Occipital lobe (tissue), 2 donors: Measurements from ENCODE around the gene MARCHF10. TPM values are rescaled to one million over a fixed set of nuclear protein-coding genes. Genes with fewer than 3 reads are reported as not detected.
"Not testable (repeated sequence)": the region's sequence is repeated elsewhere in the genome, so short reads cannot be mapped to it uniquely, and the experiment has no call there.

ENCODE experiments used
- DNase-seq: peaks from one replicate; lab custom pipeline; 2025; lab: John Stamatoyannopoulos, UW
- total RNA-seq: library from RNA; depleted of rRNA; stranded (reverse); fragments of >200 nt; gene quantifications from one replicate; pipeline ENCODE4 v1.2.3, GENCODE V29; 2014

The MARCHF10 gene
- total RNA-seq, 1 donor from 2014 or later: 0.62 TPM

DNA sequence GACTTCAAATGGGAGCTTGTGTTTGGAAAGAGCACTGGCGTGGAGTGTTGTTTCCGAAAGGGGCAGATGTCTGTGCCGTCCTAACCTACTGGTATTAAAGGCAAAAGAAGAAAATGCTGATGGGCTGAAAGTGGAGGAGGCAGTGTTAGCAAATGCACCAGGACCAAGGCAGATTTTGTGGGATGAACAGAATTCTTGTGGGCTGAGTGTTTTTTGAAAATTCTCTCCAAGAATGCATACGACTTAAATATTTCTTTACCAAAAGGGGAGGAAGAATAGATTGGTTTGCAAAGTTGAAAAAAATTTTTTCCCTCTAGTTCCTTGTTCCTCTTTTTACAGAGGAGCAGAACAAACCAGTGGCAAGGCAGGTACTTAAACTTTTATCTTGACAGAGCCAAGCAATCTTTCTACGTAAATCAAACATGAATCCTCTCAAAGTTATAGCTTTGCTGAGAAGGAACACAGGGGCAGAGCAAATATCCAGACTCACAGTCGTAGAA is 16.8 kb downstream of the MARCHF10 start:
- no peak for DNase-seq

- DNase-seq: no peak
These were observed 17.5 kb downstream of the MARCHF10 start for GRCh38 chr17:62790564-62790986.

DNA sequence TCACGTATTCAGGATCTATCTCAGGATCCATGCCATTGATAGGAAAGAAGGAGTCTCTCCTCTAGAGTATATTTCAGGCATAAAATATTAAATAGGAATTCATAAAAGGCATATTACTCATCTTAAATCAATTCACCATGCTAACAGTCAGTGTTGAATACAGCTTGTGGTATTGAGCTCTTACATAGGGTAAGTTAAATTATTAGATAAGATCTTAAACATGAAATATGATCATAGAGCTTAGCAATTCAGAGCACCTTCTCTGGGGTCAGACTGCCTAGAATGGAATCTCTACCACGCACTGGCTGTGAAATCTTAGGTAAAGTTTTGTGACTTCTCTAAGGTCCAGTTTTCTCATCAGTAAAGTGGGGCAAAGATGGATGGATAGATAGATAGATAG is 20.7 kb downstream of the MARCHF10 start:
- DNase-seq: no peak

DNA sequence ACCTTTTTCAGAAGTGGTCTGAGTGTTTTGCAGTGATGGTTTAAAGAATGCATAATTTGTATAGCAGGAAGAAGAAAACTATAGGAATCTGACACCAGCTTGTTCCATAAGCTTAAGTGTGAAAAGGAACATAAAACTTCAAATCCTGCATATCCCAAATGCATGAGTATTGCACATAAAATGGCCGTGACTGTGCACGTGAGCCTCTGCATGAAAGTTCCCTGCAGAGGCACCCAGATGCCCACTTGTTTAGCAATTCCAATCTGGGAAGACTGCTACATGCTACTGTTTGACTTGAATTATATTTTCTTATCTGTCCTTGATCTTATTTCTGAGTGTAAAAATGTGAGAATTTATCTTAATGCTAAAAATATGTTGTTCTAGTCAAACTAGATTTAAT is 21.5 kb downstream of the MARCHF10 start:
- DNase-seq: no peak

GRCh38 chr17:62785983-62786382 is 22.1 kb downstream of the MARCHF10 start:
- not testable (repeated sequence) for DNase-seq

DNA sequence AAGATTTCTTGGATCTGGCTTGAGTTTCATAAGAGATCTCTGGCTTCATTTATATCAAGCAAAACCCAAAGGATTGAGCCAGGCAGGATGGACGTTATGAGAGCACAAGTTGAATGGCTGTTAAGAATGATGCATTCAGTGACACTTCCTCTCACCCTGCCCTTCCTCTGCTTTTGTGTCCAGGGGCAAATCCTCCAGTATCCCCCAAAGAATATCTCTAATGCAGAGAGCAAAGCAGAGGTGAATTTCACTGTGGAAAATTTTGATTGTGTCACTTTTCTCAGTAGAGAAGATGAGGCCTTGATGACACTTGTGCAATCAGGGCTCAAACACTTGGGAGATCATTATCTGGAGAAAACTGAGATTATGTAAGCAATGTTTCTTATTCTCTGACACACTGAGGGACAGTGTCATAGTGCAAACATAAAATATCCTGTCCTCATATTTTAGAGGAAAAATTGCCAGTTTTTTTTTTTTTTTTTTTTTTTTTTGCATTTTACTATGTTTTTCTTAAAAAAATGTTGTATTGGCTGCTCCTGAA is 25.3 kb downstream of the MARCHF10 start:
- DNase-seq: no peak

DNA sequence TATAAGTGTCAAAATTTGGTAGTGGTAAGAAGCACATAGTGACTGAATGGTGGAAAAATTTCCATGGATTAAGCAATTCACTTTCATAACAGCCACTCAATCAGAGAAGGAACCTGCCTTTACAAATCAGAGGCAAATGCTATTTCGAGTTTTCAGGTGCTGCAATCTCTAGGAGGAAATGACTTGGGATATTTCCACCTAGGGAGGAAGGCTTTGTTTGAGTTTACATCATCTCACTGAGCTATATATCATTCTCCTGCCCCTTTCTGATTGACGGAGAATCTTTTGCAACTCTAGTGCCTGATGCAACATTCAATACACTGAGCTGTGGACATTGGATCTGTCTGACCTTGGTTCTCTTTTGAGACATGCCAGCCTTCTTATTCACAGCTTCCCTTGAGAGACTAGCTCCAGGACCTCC is 26.3 kb downstream of the MARCHF10 start:
- no peak for DNase-seq

- no peak for DNase-seq
These were observed 26.8 kb downstream of the MARCHF10 start for GRCh38 chr17:62781356-62781755.

DNA sequence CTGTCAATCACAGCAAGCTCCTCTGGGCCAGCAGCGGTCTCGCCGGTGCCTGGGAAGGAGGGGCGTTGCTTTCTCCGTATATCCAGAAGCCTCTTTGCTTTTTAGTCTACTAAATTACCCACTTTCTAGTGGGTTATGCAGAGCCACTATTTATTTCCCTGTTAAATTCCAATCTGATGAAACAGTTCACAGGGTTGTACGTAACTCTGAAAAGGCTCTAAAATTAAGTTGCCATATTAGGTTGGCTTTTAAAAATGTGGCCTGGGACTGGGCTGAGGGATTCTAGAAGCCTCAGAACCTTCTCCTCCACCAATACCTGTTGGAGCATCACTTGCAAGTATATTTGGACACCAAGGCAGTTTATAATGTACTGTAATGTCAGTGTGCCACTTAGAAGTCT is 27.2 kb downstream of the MARCHF10 start:
- DNase-seq: no peak

DNA sequence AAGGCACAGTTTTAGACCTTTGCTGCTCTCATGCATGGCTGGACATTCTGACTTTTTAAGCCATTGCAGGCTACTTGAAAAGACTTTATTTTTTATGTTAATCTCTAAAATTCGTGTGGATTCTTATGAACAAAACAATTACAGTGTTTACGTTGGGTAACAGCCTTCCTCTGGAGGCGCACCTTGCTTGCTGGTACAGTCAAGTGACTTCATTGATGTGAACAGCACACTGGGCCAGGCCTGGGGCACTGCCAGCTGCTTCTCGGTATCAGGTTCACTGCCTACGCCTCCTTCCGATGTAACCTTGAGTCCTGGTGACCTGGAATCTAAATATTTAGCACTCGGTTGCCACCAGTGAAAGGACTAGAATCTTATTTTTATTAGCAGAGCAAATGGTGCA is 27.8 kb downstream of the MARCHF10 start:
- DNase-seq: no peak

DNA sequence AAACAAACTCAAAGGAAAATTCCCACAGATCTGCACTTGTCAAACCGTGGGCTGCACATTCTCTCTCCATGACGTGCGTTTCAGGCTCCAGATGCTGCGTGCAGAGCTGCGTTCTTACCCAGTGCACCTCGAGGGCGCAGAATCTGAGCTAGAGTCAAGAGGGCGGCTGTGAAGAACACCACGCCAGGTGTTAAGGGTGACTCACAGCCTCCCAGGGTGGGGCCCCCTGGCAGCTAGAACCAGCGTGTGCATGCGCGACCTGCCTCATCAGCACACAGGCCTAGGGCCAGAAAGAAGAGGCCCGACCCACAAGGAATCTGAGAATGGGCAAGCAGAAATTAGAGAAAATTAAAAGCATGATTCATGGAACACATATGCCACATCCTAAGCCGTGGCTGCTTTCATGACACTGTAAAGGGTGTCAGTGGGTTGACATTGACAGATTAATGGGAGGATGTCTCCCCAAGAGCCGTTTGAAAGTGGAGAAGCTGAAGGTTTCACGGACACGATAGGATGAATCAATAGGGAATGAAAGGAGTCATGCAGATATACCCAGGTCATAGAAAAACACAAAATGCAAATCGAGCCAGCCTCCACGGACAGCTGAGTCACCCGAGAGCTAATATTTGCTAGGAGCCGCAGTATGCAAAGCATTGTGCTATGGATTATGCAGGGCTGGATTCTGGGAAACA is 29.0 kb downstream of the MARCHF10 start:
- no peak for DNase-seq

DNA sequence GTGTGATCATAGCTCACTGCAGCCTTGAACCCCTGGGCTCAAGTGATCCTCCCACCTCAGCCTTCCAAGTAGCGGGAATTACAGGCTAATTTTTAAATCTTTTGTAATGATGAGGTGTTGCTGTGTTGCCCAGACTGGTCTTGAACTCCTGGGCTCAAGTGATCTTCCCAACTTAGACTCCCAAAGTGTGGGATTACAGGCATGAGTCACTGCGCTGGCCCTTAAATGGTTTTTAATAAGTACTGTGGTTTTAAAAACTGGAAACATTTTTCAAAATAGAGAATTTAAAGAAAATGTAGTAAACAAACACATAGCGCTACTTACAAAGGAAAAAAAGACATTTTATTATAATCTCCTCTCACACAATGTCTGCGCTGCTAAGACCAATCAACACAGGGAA is 32.2 kb downstream of the MARCHF10 start:
- DNase-seq: no peak

- no peak for DNase-seq
These were observed 33.8 kb downstream of the MARCHF10 start for GRCh38 chr17:62774338-62774737.

- no peak for DNase-seq
These were observed 40.1 kb downstream of the MARCHF10 start for GRCh38 chr17:62767997-62768396.

DNA sequence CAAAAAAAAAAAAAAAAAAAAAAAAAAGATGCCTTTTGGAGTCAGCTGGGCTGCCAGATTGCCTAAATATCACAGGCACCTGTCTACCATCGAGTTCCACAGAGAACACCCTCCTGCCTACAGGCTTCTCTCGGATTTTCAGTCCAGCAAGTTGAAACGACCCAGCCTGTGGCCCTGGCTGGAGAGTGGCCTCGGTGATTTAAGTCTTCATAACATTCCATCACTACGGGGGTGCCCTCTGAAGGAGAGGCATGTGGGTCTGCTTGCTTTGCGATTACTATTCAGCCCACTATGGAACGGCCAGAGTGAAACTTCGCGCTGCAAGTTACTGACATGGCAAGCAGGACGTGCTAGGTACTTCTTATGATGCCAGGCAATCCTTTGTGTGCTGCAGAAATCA is 42.8 kb downstream of the MARCHF10 start:
- DNase-seq: no peak

- DNase-seq: no peak
These were observed 44.1 kb downstream of the MARCHF10 start for GRCh38 chr17:62763891-62764600.

- no peak for DNase-seq
These were observed 46.2 kb downstream of the MARCHF10 start for GRCh38 chr17:62761884-62762283.

DNA sequence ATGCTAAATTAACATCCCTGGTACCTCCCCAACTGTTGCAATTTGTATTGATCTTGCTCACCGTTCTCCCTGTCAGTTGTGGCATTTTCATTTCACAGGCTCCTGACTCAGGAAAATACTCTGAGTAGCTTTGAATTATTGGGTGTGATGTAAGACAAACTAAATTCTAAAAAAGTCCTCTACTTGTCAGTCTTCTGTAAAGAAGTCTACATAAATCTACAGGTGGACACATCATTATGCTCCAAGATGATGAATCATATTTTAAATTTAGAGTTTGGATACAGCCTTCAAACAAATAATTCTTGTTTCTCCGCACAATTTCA is 47.2 kb downstream of the MARCHF10 start:
- no peak for DNase-seq

DNA sequence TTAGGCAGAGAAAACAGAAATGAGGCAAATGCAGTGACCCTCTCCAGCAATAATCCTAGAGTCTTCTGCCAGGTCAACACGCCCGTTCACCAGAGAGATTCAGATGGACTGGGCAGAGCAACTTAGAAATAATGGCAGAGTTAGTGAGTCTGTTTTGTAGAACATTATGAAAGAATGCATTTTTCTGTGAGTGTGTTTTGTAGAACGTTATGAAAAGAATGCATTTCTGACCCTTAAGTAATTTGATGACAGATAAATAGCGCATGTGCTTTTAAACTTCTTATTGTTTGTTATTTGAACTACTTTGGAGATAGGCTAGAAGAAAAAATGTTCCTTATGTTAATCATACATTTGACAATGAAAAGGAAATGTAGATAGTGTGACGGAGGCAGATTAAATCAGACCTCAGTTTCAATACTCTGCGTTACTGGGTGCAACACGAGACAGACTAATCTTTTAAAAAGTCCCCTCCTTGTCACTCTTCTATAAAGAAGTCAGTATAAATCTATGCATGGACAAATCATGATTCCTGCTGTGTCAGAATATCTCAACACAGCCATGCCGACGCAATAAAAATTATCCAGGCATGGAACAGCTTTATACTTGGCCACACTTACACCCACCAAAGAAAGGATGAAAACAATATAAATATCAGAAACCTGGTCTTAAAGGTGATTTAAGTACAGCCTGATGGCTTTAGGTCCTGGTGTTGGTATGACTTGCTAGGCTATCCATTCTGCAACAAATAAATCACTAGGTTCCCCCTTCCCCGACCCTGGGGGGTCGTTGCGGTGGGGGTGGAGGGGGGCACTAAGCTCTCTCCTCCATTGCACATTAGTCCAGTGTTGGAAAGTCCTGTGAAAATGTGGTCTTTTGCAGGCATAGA is 47.8 kb downstream of the MARCHF10 start:
- no peak for DNase-seq

- no peak for DNase-seq
These were observed 50.6 kb downstream of the MARCHF10 start for GRCh38 chr17:62757500-62757951.

GRCh38 chr17:62756198-62756597 is 51.9 kb downstream of the MARCHF10 start:
- no peak for DNase-seq
